ENCODE measurements around the gene ZNF341.

Gene ZNF341

DNA sequence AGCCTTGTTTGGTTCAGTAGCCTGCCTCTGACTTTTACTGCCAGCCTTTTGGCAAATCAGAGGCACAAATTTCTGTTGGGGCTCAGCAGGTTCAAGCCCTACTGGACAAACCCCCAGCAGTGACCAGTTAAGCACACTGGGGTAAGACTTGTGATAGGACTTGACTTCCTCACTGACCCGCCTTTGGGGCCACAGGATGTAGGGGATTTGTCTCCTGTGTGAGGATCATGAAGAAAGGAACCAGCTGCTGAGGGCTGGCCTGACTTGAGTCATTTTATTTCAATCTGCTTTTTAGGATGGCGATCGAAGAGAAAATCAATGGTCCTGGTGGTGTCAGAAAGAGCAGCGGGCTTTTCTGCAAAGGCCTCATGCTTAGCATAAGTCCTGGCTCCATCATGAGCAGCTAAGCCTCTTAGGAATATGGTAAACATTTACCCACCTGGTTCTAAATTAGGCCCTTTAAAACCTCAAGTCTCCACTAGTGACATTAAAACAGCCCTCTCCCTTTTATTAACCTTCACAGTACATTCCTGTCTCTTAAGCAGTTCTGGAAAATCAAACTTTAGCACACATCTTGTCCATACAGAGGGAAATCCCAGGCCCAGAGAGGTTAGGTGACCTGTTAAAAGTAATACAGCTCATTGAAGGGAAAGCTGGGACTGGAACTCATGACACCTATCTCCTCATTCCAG, 96.0 kb downstream of the ZNF341 start:
- no peak for DNase-seq

DNA sequence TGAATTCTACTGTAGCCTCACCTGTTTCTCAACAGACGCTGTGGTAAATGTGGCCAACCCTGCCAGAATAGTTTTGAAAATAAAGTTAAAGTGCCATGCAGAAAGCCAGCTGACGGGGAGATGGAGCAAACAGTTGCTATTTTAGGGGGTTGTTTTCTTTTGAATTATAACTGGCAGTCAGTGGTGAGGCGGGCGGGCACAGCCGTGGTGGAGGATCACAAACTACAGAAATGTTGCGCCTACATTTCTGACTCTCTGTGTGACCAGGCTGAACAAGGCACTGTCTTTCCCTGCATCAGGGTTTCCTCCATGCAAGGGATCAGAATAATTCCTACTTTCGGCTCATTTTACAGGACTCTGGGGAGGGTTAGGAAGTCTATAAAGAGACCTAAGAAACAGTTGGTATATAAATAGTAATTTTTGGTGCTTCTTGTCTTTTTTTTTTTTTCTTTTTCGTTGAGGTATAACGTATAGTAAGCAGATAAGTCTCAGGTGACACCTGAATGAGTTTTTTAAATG, 96.6 kb downstream of the ZNF341 start:
- no peak for DNase-seq

DNA sequence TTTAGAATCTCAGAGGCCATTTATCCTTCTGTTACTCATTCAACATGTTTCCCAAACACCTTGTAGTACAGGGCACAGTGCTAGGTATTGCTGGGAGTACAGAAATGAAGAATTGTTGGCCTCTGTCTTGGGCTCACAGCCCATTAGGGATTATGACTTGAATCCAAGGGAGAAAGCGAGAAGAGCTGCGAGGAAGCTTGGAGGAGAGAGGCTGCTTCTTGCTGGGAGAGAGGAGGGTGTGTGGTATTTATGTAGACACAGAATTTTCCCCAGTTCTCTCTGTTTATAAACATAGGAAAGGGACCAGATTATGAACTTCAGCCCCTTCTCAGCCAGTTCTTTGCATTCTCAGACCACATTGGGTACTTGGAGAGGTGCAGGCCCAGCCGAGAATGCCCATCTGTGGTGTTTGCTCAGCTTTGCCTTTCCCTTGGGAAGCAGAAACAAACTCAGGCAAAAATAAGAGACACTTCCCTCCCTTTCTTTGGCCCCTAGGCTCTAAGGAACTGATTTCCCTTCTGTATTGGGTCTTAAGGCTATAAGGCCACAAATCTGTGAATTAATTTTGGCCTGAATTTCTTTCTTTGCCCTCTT, 97.3 kb downstream of the ZNF341 start:
- DNase-seq: no peak

GRCh38 chr20:33829636-33830035, 97.8 kb downstream of the ZNF341 start:
- no peak for DNase-seq

- no peak for DNase-seq
Observed at GRCh38 chr20:33830371-33830770, 98.6 kb downstream of the ZNF341 start.

DNA sequence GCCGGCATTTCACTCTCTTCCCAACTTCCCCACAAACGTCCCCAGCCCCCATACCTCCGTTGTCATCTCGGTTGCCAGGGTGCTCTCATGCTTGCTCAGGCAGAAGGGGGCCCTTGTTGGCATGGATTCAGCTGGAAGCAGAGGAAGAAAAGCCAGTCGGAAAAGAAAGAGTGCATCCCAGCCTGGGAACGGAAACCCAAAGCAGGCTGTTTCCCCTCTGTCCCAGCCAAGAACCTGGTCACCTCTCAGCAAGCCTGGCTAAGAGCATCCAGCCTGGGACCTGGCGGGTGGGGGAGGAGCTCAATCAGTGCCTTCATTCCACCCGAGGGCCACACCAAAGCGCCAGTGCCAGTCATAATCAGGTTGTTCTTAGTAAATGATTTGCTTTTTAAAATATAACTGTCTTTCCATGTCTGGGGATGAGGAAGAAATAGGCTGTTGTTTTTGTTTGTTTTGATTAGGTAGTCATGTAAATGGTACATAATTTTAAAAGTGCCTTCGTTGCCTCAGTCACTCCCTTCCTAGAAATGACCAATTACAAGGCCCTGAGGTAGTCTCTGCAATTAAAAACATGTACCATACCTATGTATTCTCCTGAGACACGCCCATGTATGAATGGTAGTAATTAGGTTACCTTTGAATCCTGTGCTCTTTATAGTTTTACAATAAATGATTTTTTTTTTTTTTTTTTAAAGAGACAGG, 100.5 kb downstream of the ZNF341 start:
- DNase-seq: no peak

- DNase-seq: no peak
Observed at GRCh38 chr20:33833333-33833732, 101.5 kb downstream of the ZNF341 start.

- DNase-seq: no peak
Observed at GRCh38 chr20:33835615-33836172, 103.9 kb downstream of the ZNF341 start.

DNA sequence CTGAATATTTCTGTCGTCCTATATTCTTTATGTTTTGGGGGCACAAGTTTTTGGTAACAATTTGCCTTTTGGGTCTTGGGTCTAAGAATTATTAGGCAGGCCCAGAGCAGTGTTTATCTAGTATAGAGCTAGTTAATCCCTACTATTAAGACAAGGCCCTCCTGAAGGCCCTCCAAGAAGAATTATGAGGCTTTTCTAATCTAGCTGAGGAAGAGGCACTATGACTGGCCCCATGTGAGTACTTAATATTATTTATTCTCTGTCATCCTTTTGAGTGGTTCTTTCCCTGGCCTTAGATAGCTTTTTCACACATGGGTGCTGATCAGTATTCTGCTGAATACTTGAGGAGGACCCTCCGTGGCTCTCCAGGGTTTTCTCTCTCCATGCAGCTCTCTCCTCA, 104.5 kb downstream of the ZNF341 start:
- no peak for DNase-seq

GRCh38 chr20:33837096-33837830, 105.5 kb downstream of the ZNF341 start:
- DNase-seq: no peak

DNA sequence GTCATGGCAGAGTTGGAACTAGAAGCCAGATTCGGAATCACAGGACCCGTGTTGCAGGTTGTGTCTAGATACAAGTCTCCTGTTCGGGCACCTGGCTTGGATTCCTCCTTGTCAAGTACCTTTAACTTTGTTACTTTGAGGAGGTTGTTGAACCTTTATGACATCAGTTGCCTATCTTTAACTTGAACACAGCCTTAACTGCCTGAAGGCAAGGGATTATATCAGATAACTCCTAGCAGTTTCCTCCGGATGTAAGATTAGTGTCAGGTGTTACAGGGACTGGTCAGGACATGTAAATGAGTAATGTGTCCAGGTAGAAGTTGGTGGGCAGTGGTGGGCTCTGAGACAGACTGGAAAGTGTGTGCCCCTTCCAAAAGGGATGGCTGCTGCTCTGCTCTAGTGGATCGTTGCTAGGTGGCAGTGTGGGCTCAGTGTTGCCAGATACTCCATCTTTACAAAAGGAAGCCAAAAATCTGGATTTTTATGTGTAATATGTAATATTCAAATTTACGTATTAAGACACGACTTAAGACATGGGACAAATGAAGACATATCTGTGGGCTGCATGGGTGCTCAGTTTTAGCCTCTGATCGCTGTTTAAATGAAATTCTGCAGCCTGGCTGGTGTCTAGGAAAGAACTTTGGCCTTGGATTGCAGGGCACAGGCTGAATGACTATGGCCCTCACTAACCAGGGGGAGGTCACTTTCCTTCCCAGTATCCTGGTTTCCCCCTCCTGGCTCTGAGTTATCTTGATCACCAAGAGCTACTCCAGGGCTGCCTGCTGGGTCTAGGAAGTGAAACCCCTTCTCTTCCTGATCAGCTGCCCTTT, 106.5 kb downstream of the ZNF341 start:
- no peak for DNase-seq

DNA sequence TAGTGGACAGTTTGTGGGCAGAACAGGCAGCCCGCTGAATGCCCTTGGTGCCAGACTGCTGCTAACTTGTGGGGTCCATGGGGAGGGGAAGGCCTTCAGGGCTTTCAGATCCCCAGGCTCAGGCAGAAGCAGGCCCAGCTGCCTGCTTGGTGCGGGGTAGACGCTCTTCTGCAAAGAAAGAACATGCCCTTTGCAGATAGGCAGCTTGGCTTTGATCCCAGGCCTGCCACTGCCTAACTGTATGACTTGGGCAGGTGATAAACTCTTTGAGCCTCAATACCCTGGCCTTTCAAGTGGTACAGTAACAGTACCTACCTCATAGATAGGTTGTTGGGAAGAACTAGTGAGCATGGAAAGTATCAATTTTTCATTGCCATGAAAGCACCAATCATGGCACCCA, 107.8 kb downstream of the ZNF341 start:
- DNase-seq: no peak

DNA sequence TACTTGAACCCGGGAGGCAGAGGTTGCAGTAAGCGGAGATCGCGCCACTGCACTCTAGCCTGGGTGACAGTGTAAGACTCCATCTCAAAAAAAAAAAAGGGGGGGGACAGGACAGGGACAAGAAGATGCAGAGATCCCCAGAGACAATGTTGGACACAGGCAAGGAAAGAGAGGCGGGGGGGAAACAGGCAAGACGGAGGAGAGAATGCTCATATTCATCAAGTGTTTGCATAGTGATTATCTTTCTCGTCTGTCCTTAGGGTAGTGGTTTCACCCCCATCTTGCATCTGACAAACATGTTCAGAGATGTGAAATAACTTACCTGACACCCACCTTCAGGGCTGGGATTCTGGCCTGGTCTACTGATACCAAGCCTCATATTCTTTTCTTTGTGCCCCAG, 108.4 kb downstream of the ZNF341 start:
- no peak for DNase-seq

DNA sequence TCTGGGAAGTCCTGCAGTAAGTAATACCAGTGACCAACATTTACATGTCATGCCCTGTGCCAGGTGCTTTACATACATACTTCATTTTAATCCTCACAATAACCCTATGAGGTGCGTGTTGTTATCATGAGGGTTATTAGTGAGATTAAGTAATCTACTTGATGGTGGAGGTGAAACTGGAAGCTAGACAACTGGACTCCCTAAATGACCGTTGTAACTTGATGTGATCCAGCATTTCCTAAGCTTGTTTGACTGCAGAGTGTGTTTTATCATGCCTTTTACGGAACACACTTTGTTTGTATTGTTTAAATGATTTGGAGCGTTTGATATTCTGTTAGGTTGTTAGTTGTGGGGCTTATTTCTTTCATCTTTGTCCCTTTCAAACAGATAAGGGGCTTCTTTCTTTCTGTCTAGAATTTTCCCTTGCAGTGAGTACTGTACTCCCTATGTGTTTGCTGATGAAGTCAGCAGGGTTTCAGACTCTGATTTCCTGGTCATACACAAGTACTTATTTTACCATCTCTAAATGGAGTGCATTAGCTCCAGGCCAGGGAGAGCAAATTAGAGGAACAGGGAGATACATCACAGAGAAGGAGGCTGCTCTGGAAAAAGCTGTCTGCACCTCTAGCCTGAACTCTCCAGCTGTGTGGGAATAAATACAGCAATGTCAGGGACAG, 109.1 kb downstream of the ZNF341 start:
- no peak for DNase-seq

DNA sequence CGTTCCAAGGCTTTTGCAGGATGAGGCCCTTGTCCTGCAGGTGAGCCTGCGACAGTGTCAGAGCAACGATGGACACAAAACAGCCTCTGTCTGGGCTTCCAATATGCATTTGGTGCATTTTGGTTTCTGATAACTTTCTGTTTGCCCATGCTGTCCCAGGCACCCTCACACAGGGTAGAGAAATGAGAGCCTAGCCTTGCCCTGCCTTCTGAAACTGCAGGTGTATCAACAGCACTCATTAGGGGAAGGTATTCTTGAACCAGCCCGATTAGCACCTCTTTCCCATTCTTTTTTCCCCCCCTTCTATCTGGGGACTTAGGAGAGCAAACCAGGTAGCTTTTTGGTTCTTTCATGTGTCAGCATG, 109.6 kb downstream of the ZNF341 start:
- no peak for DNase-seq

Measured in activated CD8-positive, alpha-beta memory T cell treated with anti-CD3 and anti-CD28 coated beads, Interleukin-2, amount 50 U/mL, for 48 hours (primary cell).